HG03103 (cell line): ENCODE data around the gene CTDSP2.
"Not testable (repeated sequence)": the region's sequence is repeated elsewhere in the genome, so short reads cannot be mapped to it uniquely, and the experiment has no call there.

Experiments used
- ATAC-seq: cut with Tn5 transposase; IDR thresholded peaks from one replicate; pipeline ENCODE4 v1.9.1; 2021; ENCODE audit warnings: low read depth; ENCODE audit not compliant: unreplicated experiment

CTDSP2 gene

DNA sequence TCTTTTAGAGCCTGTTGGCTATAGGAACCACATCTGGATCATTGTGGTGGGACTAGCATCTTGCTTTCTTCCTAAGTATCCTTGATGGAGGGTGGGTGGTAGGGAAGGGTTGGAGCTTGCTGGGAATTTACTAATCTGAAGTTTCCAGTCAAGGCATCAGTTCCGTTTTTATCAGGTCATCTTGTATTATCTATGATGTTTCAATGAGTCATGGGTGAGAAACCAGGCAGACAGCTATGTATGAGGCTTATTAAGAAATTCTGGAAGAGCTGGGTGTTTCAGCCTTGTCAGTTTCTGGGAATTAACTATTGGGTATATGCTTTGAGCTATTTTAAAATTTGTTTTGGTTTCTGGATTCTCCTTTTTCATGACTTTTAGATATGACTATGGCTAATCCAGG, 52.6 kb downstream of the CTDSP2 start:
- ATAC-seq = no peak

DNA sequence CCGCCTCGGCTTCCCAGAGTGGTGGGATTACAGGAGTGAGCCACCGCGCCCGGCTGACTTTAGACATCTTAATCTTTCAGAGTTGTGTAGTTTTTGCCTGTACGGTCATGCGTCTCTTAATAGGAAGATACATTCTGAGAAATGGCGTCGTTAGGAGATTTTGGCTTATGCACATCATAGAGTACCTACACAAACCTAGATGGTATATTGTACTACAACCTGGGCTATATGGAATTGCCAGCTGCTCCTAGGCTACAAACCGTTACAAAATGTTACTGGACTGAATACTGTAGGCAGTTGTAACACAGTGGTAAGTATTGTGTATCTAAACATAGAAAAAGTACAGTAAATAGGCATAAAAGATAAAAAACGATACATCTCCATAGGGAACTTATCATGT, 62.7 kb downstream of the CTDSP2 start:
- no peak for ATAC-seq

GRCh38 chr12:57783466-57783801, 63.1 kb downstream of the CTDSP2 start:
- no peak for ATAC-seq

DNA sequence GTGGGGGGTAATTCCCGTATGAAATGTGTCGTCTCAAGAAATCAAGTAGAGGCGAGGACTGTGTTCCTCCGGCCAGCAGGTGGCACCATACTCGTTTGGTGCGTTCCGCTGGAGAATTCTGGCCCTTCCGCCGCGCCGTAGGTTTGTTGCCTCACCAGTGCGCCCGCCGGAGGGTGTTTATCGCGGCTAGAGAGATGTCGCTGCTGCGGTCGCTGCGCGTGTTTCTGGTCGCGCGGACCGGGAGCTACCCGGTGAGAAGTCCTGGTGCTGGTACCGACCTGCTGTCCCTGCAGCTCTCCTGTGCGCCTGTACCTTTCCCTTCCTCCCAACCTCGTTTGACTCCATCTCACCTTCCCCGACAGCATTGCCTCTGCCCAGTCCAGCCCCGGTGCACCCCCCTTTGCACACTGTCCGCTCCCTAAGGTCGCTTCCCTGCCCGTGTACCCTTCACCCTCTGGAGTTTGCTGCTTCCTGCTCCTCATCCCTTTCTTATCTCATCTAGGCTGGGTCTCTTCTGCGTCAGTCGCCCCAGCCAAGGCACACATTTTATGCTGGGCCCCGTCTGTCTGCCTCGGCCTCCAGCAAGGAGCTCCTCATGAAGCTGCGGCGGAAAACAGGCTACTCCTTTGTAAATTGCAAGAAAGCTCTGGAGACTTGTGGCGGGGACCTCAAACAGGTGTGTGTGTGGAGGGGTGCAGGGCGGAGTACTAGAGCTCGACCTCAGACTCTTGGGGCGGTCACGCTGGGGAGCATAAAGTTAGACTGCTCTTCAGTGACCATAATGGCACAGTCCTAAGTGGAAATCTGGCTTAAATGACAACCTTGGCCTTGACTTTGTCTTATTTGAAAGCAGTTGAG, 63.7 kb downstream of the CTDSP2 start, which contains the start of gene TSFM:
Gene TSFM (plus strand): TSS at position 180 of the 858 bp plus-strand sequence. CDS start 15 bp downstream, at position 195.
- peak; percentile 86 for ATAC-seq

GRCh38 chr12:57782243-57782607, 64.3 kb downstream of the CTDSP2 start:
- ATAC-seq = peak; percentile 7

DNA sequence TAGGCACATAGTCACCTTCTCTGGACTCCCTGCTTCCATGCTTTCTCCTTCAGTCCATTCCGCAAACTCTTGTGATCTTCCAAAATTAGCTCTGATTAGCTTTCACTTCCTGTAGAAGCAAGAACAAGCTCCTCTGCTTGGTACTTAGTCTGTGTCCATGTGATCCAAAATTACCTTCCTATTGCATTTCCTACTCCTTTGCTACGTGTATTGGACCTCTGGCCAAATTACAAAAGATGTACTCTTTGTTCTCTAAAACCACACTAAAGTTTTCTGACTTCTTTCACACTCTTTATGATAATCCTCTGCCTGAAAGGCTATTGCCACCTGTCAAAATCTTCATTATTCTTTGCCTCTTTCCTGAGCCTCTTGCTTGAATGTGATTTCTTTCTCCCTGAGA, 64.7 kb downstream of the CTDSP2 start:
- no peak for ATAC-seq

DNA sequence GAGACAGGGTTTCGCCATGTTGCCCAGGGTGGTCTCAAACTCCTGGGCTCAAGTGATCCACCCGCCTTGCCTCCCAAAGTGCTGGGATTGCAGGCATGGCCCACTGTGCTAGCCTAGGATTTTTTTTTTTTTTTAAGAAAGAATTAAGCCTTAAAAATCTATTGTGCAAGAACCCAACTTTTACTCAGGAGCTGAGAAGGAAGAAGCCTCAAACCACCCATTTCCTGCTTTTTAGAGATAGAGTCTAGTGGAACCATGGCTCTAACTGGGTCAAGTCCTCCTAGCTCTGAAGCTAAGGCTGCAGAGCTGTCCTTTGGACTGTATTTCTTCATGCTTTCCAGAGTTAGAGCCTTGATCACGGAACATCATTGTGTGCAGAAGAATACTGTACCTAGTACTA, 65.3 kb downstream of the CTDSP2 start:
- ATAC-seq = no peak

GRCh38 chr12:57780284-57780897, 66.1 kb downstream of the CTDSP2 start:
- no peak for ATAC-seq

DNA sequence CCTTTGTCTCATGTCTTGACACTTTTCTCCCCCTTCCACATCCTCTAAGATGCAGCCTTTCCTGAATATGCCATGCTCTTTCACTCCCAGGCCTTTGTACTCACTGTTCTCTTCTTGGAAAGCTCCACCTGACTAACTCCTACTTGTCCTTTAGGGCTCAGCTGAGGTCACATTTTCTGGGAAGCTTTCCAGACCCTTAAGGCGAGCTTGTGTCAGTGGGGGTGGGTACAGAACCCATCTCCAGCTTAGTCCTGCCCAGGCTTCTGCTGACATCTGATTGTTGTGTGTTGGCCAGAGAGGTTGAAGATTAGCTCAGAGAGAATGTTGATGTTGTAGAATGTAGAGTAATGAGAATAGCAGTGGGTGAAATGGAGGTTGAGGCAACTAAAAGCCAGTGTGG, 66.8 kb downstream of the CTDSP2 start:
- no peak for ATAC-seq

DNA sequence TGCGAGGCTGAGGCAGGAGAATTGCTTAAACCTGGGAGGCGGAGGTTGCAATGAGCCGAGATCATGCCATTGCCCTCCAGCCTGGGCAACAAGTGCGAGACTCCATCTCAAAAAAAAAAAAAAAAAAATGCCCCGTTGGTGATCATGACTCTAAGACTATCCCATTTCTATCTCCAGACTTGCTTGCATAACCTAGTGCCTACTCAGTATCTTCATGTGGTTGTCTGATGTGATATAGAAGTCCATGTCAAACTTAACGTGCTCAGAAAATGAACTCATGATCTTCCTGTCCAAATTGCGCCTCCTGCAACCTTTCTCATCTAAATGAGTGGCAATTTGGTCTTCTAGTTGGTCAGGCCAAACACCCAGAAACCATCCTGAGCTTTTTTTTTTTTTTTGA, 68.6 kb downstream of the CTDSP2 start:
- no peak for ATAC-seq

GRCh38 chr12:57777367-57777766, 69.2 kb downstream of the CTDSP2 start:
- ATAC-seq = no peak

DNA sequence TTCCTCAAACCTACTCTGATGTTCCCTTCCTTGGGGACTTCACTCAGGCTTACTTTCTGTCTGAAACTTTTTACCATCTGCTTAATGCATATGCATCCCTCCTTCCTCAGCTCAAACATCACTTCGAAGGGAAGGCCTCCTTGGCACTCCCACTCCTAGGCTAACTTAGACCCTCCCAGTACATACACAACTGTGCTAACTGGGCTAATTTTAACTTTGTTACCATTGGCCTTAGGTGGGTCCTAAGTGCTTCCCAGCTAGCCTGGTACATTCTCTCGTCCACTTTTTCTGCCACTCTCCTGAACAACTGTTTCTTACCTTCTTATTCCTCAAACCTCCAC, 70.3 kb downstream of the CTDSP2 start:
- ATAC-seq = no peak

DNA sequence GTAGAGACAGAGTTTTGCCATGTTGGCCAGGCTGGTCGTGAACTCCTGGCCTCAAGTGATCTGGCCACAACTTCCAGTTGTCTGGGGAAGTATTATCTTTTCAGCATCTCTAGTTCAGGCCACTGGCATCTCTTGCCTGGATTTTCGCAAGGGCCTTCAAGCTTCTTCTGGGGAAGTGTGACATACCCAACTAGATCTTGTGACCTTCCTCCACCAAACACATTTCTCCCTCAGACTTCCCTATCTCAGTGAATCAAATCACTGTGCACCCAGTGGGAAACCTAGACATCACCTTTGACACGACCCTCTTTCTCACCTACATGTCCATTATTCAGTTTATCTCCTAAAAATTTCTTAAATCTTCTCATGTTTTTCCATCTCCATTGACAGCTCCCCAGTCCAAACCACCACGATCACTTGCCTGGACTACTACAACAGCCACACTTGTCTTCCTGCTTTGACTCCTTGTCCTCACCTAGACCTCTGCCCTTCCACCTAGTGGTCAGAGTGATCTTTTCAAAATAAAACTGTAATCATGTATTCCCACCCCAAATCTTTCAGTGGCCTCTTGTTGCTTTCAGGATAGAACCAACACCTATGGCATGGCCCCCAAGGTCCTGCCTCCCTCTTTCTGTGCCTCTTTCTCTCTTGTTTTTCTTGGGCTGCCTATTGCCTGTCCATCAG, 70.8 kb downstream of the CTDSP2 start:
- no peak for ATAC-seq

DNA sequence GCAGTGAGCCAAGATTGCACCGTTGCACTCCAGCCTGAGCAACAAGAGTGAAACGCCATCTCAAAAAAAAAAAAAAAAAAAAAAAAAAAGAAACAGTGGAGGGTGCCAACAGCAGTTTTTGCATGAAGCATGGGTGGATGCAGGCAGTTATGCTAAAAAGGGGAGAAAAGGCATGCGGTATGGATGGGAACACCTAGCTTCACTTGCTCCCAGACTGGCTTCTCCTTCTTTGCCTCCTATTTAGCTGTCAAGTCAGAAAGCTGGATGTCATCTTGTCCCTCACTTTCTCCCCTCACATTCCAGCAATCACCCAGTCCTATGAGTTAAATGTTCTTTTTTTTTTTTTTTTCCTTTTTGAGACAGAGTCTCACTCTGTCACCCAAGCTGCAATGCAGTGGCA, 71.5 kb downstream of the CTDSP2 start:
- ATAC-seq = no peak

- ATAC-seq = not testable (repeated sequence)
Observed at GRCh38 chr12:57774634-57775033, 71.9 kb downstream of the CTDSP2 start.

GRCh38 chr12:57772429-57773322, 73.9 kb downstream of the CTDSP2 start, which contains the start of gene EEF1AKMT3:
Gene EEF1AKMT3, plus strand, starts transcription at chr12:57772614. Its CDS starts 111 bp downstream, at chr12:57772725.
- no peak for ATAC-seq

DNA sequence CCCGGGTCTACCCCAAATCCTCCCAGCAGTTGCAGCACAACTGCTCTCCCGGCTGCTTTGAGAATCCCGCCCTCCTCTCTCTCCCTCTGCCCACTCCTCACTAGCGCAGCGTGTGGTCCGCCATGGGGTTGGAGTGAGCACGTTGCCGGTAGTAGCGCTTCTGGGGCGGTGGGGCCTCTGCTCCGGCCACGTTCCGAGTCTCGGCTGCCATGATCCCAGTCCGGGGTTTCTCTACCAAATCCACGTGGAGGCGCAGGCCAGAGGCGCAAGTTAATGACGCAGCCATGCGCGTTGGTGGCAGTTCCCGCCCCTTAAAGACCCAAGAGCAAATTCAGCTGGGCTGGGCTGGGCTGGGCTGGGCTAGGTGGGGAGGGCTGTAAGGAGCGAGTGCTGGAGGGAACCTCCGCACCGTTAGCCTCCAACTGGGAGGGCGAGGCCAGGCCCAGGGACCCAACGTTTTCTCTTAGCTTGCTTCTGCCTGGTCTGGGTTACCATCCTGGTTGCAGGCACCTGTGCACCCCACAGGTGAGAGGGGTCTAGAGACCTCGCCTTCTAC, 74.6 kb downstream of the CTDSP2 start, which contains the start of gene METTL1:
Gene METTL1 (minus strand): TSS at position 233 of the 556 bp plus-strand sequence. CDS start 22 bp downstream, at position 211.
- peak; percentile 75 for ATAC-seq

- peak; percentile 60 for ATAC-seq
Observed at GRCh38 chr12:57771236-57771872, 75.2 kb downstream of the CTDSP2 start.

DNA sequence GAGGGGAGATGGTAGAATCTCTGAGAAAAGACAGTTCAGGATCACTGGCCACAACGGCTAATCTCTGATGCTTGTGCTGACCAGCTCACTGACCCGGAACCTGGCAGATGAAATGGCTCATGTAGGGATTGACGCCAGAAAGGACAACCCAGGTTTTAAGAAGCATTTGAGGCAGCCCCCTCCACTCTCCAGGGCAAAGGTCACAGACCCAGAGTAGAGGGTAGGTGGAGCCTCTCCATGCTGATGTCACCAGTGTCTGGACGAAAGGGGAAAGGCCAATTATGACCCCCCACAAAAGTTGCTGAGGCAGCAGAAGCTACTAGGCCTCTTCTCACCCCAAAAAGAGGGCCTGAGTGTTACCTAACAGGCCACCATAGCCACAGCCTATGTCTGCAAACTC, 75.8 kb downstream of the CTDSP2 start:
- no peak for ATAC-seq
